A549 treated with RU486 at 1 μM for 4 hours (cell line): ENCODE results near the gene CCDC160. TPM values are rescaled to one million over a fixed set of nuclear protein-coding genes. Genes with fewer than 3 reads are reported as not detected.

Source experiments
- total RNA-seq: library from RNA; stranded (reverse); fragments of 200-300 nt; extraction: Qiagen RNA extraction; gene quantifications from 5 replicates; pipeline ENCODE4 v1.2.3, GENCODE V29; 2022; ENCODE audit warnings: low read depth

CCDC160 gene
- not detected in 5 replicates for total RNA-seq

GRCh38 chrX:134236626-134237614 is at the start of gene CCDC160:
TSS of gene CCDC160 (plus strand) at chrX:134237182. CDS start at chrX:134244801, 7,619 bp downstream.

Other genes starting within 250 kb of the CCDC160 start
- 6.2 to 14.9 TPM (median 14.5 TPM) in 5 replicates for gene PHF6, start 136.1 kb downstream of the CCDC160 start, total RNA-seq
- gene HPRT1, start 223.0 kb downstream of the CCDC160 start, total RNA-seq: 70.7 to 134 TPM (median 105 TPM) in 5 replicates